HG03520 (cell line): ENCODE results near the gene PRRX1.

Experiments
- ATAC-seq: cut with Tn5 transposase; IDR thresholded peaks from one replicate; pipeline ENCODE4 v1.9.1; 2021; ENCODE audit warnings: mild to moderate bottlenecking, moderate library complexity; ENCODE audit not compliant: unreplicated experiment

PRRX1 gene

GRCh38 chr1:170663404-170664092, 383 bp upstream of the PRRX1 start:
- no peak for ATAC-seq

GRCh38 chr1:170664828-170665612, 1.1 kb downstream of the PRRX1 start:
- no peak for ATAC-seq

- ATAC-seq, result no peak
These were observed 1.7 kb downstream of the PRRX1 start for GRCh38 chr1:170665629-170666028.

- ATAC-seq, result no peak
These were observed 2.8 kb downstream of the PRRX1 start for GRCh38 chr1:170666541-170667254.

GRCh38 chr1:170668209-170669106, 4.5 kb downstream of the PRRX1 start:
- ATAC-seq, result no peak

- no peak for ATAC-seq
These were observed 5.1 kb downstream of the PRRX1 start for GRCh38 chr1:170669107-170669445.

GRCh38 chr1:170669586-170670530, 5.9 kb downstream of the PRRX1 start:
- ATAC-seq, result no peak

GRCh38 chr1:170670802-170671628, 7.1 kb downstream of the PRRX1 start:
- ATAC-seq, result no peak

GRCh38 chr1:170671629-170671963, 7.7 kb downstream of the PRRX1 start:
- no peak for ATAC-seq

- no peak for ATAC-seq
These were observed 8.4 kb downstream of the PRRX1 start for GRCh38 chr1:170672316-170672715.

- no peak for ATAC-seq
These were observed 10.3 kb downstream of the PRRX1 start for GRCh38 chr1:170674239-170674638.

- no peak for ATAC-seq
These were observed 11.1 kb downstream of the PRRX1 start for GRCh38 chr1:170674986-170675385.

GRCh38 chr1:170675865-170676264, 11.9 kb downstream of the PRRX1 start:
- ATAC-seq, result no peak

- no peak for ATAC-seq
These were observed 12.7 kb downstream of the PRRX1 start for GRCh38 chr1:170676628-170677027.

- no peak for ATAC-seq
These were observed 14.2 kb downstream of the PRRX1 start for GRCh38 chr1:170678027-170678600.

- ATAC-seq, result no peak
These were observed 16.5 kb downstream of the PRRX1 start for GRCh38 chr1:170680428-170680827.

- no peak for ATAC-seq
These were observed 18.2 kb downstream of the PRRX1 start for GRCh38 chr1:170682169-170682568.

- ATAC-seq, result no peak
These were observed 18.9 kb downstream of the PRRX1 start for GRCh38 chr1:170682809-170683208.

GRCh38 chr1:170685166-170685565, 21.2 kb downstream of the PRRX1 start:
- ATAC-seq, result no peak
